HG03039 (cell line): ENCODE results near the gene AGFG2.

Experiments used
- ATAC-seq: cut with Tn5 transposase; IDR thresholded peaks from one replicate; pipeline ENCODE4 v1.9.1; 2021; ENCODE audit warnings: mild to moderate bottlenecking, moderate library complexity; ENCODE audit not compliant: unreplicated experiment

The AGFG2 gene

GRCh38 chr7:100583132-100584053 lies 44.4 kb downstream of the AGFG2 start:
- no peak for ATAC-seq

- no peak for ATAC-seq
These were observed 45.2 kb downstream of the AGFG2 start for GRCh38 chr7:100584054-100584682.

GRCh38 chr7:100584683-100585510 lies 45.9 kb downstream of the AGFG2 start:
- no peak for ATAC-seq

DNA sequence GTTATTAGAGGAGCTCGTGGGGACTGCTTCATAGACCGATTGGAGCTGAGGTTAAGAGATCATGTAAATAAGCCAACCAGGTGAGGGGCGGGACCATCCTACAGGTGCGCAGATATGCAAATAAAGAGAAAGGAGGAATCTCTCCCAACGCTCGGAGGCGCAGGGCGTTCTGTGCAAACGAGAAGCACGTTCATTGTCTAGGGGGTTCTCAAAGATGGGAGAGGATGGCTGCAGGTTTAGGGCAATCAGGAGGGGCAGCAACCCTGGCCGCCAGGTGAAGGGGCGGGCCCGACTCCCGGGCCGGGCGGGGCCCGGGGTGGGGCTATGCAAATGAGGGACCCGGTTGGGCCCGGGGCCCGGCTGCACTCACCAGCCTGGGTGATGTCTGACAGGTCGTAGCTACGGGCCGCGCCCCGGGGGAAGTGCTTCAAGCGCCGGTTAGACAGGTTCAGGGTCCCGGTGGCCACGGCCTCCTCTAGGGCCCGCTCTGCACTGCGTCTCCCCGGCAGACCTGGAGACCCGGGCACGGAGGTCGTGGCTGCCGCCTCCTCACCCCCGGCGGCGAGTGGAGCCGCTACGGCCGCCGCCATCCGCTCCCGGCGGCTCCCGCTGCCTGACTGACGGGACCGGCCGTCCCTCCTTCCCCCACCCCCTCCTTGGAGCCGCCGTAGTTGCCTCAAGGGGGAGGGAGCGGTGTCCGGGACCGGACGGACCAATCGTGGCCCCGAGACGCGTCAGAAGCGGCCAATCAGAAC lies 46.7 kb downstream of the AGFG2 start, which contains the start of gene LRCH4:
Gene LRCH4, minus strand, starts transcription at position 619 of the 755 bp plus-strand sequence. Its CDS starts 29 bp downstream, at position 590.
- no peak for ATAC-seq

- ATAC-seq, result peak; percentile 85
These were observed 47.4 kb downstream of the AGFG2 start, which contains the start of gene FBXO24 for GRCh38 chr7:100586266-100587025. Gene FBXO24, plus strand, starts transcription at chr7:100586328. Its CDS starts 298 bp downstream, at chr7:100586626.

DNA sequence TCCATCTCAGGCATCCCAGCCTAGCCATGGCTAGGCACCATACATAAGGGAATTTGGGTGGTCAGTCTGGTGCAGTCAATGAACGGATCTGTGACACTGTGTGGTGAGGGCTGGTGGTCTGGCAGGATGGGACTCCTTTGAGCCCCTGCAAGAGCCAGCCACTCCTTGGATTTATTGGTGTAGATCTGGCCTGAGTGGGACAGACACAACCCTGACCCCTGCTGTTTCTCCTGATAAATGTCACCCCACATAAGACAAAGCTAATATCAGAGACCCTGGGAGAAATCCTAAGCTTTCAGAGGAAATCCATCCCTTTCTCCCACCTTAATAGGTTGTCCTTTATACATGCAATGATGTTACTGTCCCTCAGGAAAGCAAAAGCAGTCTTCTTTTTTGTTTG lies 49.4 kb downstream of the AGFG2 start:
- no peak for ATAC-seq

- no peak for ATAC-seq
These were observed 50.4 kb downstream of the AGFG2 start for GRCh38 chr7:100589341-100589947.

GRCh38 chr7:100590077-100590737 lies 51.2 kb downstream of the AGFG2 start:
- no peak for ATAC-seq

DNA sequence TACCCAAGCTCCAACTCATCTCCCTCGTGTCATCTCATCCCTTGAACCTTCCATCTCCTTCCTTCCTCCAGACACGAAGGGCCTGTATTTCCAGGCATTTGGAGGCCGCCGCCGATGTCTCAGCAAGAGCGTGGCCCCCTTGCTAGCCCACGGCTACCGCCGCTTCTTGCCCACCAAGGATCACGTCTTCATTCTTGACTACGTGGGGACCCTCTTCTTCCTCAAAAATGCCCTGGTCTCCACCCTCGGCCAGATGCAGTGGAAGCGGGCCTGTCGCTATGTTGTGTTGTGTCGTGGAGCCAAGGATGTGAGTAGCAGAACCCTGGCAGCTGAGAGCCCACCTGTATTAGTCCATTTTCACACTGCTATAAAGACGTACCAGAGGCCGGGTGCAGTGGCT lies 52.6 kb downstream of the AGFG2 start:
- no peak for ATAC-seq

GRCh38 chr7:100595188-100595587 lies 56.2 kb downstream of the AGFG2 start:
- ATAC-seq, result no peak

GRCh38 chr7:100598425-100598824 lies 59.4 kb downstream of the AGFG2 start:
- ATAC-seq, result no peak

DNA sequence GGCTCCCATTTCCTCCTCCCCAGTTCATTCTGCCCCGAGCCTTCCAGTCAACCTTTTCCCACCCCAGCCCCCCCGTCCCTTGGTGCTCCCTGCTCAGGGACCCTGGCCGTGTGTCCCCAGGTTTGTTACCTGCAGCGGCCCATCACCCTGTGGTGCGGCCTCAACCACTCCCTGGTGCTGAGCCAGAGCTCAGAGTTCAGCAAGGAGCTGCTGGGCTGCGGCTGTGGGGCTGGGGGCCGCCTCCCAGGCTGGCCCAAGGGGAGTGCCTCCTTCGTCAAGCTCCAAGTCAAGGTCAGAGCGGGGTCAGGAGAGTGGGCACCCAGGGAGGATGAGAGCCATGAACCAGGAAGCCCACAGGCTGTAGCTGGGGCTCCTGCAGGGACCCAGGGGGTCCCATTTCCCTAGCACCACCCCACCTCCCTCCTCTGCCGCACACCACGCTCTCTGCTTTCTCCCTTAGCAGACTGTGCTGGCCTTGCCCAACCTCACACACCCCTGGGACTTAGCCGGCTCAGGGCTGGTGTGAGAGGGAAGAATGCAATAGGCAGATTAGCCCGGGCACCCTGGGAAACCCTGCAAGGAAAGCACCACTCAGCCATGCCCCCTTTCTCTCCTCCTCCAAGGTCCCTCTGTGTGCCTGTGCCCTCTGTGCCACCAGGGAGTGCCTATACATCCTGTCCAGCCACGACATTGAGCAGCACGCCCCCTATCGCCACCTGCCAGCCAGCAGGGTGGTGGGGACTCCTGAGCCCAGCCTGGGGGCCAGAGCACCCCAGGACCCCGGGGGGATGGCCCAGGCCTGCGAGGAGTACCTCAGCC lies 61.1 kb downstream of the AGFG2 start:
- no peak for ATAC-seq

- no peak for ATAC-seq
These were observed 61.7 kb downstream of the AGFG2 start for GRCh38 chr7:100600730-100601038.

DNA sequence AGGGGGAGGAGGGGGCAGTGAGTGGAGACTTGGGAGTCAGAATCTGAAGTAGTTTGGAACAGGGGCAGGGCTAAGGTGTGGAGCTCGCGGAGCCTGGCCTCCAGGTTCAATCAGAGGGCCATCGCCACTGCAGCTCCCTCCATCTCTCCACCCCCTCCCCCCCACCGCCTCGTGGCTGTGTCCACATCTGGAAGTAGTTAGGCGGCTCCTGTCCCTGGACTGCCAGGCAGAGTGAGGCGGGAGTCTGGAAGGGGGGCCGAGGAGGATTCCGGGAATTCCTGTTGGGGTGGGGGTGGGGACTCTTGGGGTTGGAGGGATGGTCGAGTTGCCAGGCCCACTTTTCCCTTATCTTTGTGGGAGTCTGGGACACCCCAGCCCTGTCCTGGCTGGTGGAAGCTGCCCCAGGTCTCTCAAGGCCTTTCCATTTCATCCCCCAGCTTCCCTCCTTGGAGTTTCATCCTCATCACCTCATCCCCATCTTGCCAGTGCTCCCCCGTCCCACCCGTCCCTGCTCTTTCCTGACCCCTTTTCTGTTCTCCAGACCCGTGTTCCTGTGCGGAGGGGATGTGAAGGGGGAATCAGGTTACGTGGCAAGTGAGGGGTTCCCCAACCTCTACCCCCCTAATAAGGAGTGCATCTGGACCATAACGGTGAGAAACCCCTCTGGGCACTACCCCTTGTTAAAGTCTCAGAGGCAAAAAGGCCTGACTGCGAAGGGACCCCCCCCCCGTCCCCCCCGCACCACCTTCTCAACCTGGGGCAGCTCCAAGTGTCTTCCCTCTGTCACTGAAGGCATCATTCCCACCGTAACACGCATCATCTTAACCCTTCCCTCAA lies 64.1 kb downstream of the AGFG2 start:
- no peak for ATAC-seq

GRCh38 chr7:100603726-100604027 lies 64.7 kb downstream of the AGFG2 start:
- no peak for ATAC-seq

- no peak for ATAC-seq
These were observed 65.3 kb downstream of the AGFG2 start for GRCh38 chr7:100604028-100604975.
